HCT116 (cell line): Measurements from ENCODE around the gene SUGP1.

Experiments used
- FOSL1 ChIP-seq: IDR thresholded peaks from 2 replicates; pipeline ENCODE4 v1.6.1; 2012; ENCODE audit warnings: low read depth
- POLR2AphosphoS5 ChIP-seq: IDR thresholded peaks from 2 replicates; pipeline ENCODE4 v1.6.1; 2011; ENCODE audit warnings: mild to moderate bottlenecking, low read depth, low read length, moderate library complexity
- RAD21 ChIP-seq: IDR thresholded peaks from 2 replicates; pipeline ENCODE4 v1.6.1; 2012; ENCODE audit warnings: low read depth, mild to moderate bottlenecking
- TF ChIP-seq, protein P1 (sequence below), 3 experiments: fragments of 200-600 bp in 1 of 3; sonication (generic) in 1 of 3; IDR thresholded peaks in 2 of 3; conservative IDR thresholded peaks in 1 of 3; 2 replicates each; pipeline ENCODE4 v1.5.1; 2012 to 2017; ENCODE audit warnings: low read depth in 2 of 3, low read length in 2 of 3, antibody characterized with exemption in 1 of 3, borderline replicate concordance in 1 of 3, control low read depth in 1 of 3, mild to moderate bottlenecking in 1 of 3, mixed read lengths in 1 of 3, mixed run types in 1 of 3, moderate library complexity in 1 of 3; ENCODE audit not compliant: insufficient read depth in 1 of 3
- TF ChIP-seq, protein P2 (sequence below): IDR thresholded peaks from 2 replicates; pipeline ENCODE4 v1.6.1; 2011; ENCODE audit warnings: mild to moderate bottlenecking, low read length, moderate library complexity; ENCODE audit not compliant: insufficient replicate concordance; ENCODE audit errors: extremely low read depth

DNA sequence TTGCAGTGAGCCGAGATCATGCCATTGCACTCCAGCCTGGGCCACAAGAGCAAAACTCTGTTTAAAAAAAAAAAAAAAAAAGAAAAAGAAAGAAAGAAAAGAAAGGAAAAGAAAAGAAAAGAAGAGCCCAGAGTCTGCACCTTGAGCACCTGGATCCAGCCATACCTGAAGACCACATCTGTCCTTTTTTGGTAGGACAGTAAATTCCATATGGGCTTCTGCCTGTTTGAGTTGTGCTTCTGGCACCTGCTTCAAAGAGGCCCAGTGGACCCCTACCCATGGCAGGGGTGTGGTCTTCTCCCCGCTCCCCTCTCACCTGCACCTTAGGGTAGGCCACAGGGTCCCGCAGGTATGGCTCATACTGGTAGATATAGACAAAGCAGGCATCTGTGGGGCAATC, 53.0 kb downstream of the SUGP1 start:
- TF ChIP-seq POLR2AphosphoS5 (no peak), RAD21 (no peak), FOSL1 (no peak)
- TF ChIP-seq, protein P1, sequence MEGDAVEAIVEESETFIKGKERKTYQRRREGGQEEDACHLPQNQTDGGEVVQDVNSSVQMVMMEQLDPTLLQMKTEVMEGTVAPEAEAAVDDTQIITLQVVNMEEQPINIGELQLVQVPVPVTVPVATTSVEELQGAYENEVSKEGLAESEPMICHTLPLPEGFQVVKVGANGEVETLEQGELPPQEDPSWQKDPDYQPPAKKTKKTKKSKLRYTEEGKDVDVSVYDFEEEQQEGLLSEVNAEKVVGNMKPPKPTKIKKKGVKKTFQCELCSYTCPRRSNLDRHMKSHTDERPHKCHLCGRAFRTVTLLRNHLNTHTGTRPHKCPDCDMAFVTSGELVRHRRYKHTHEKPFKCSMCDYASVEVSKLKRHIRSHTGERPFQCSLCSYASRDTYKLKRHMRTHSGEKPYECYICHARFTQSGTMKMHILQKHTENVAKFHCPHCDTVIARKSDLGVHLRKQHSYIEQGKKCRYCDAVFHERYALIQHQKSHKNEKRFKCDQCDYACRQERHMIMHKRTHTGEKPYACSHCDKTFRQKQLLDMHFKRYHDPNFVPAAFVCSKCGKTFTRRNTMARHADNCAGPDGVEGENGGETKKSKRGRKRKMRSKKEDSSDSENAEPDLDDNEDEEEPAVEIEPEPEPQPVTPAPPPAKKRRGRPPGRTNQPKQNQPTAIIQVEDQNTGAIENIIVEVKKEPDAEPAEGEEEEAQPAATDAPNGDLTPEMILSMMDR (IDR thresholded peaks at IDR 0.05 in 2 of 3, conservative IDR thresholded peaks at IDR 0.05 in 1 of 3; ENCODE audit: borderline replicate concordance in 1 of 3, insufficient read depth in 1 of 3, low read depth in 2 of 3, low read length in 2 of 3): no peak
- TF ChIP-seq, protein P2, sequence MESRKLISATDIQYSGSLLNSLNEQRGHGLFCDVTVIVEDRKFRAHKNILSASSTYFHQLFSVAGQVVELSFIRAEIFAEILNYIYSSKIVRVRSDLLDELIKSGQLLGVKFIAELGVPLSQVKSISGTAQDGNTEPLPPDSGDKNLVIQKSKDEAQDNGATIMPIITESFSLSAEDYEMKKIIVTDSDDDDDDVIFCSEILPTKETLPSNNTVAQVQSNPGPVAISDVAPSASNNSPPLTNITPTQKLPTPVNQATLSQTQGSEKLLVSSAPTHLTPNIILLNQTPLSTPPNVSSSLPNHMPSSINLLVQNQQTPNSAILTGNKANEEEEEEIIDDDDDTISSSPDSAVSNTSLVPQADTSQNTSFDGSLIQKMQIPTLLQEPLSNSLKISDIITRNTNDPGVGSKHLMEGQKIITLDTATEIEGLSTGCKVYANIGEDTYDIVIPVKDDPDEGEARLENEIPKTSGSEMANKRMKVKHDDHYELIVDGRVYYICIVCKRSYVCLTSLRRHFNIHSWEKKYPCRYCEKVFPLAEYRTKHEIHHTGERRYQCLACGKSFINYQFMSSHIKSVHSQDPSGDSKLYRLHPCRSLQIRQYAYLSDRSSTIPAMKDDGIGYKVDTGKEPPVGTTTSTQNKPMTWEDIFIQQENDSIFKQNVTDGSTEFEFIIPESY: no peak
